Activated naive CD4-positive, alpha-beta T cell treated with anti-CD3 and anti-CD28 coated beads, Interleukin-2, amount 50 U/mL, for 72 hours (primary cell): ENCODE results near the gene CAPN3. TPM values are rescaled to one million over a fixed set of nuclear protein-coding genes. Genes with fewer than 3 reads are reported as not detected.

Experiments used
- ATAC-seq, 2 donors: fragments of 150-1000 bp; cut with Tn5 transposase; 2 replicates each; pipeline ENCODE4 v1.10.0; 2021; ENCODE audit warnings: mild to moderate bottlenecking in 2 of 2, moderate library complexity in 2 of 2
- DNase-seq, 2 donors: peaks; one replicate each; pipeline ENCODE4 v3.0.0; 2021 to 2022; ENCODE audit warnings: low spot score in 2 of 2
- H3K27ac Mint-ChIP-seq, 2 donors: one replicate each; pipeline ENCODE4 v1.8.0; 2022; ENCODE audit warnings: mild to moderate bottlenecking in 2 of 2, mixed read lengths in 2 of 2
- H3K36me3 Mint-ChIP-seq, 2 donors: one replicate each; pipeline ENCODE4 v1.8.0; 2022; ENCODE audit warnings: mixed read lengths in 2 of 2
- H3K9me3 Mint-ChIP-seq, 2 donors: one replicate each; pipeline ENCODE4 v1.8.0; 2022; ENCODE audit warnings: mixed read lengths in 2 of 2
- total RNA-seq, 2 donors: library from RNA; stranded (reverse); gene quantifications; one replicate each; pipeline ENCODE4 v1.2.3, GENCODE V29; 2022

CAPN3 gene
- total RNA-seq, 2 donors from 2014 or later = 1.0 to 4.3 TPM

GRCh38 chr15:42373936-42374335 is 14.6 kb downstream of the CAPN3 start:
- peaks cover 13 to 14% of the 10 kb centered on the region in 2 donors for H3K36me3 Mint-ChIP-seq
- peaks cover 4 to 17% of the 10 kb centered on the region in 2 donors for H3K9me3 Mint-ChIP-seq
- DNase-seq (no peak), ATAC-seq (no peak)
- no peak overlapping the region for H3K27ac Mint-ChIP-seq

GRCh38 chr15:42374810-42375209 is 15.5 kb downstream of the CAPN3 start:
- DNase-seq = no peak
- peaks cover 13 to 20% of the 10 kb centered on the region in 2 donors for H3K36me3 Mint-ChIP-seq
- no peak overlapping the region for H3K27ac Mint-ChIP-seq
- H3K9me3 Mint-ChIP-seq = peaks cover 8 to 22% of the 10 kb centered on the region in 2 donors
- ATAC-seq = no peak

GRCh38 chr15:42375252-42375651 is 16.0 kb downstream of the CAPN3 start:
- ATAC-seq (no peak), DNase-seq (no peak)
- peaks cover 13 to 20% of the 10 kb centered on the region in 2 donors for H3K36me3 Mint-ChIP-seq
- H3K27ac Mint-ChIP-seq = no peak overlapping the region
- peaks cover 8 to 22% of the 10 kb centered on the region in 2 donors for H3K9me3 Mint-ChIP-seq

GRCh38 chr15:42375941-42376340 is 16.6 kb downstream of the CAPN3 start:
- Mint-ChIP-seq H3K9me3 (peaks cover 8 to 22% of the 10 kb centered on the region in 2 donors), H3K36me3 (peaks cover 13 to 20% of the 10 kb centered on the region in 2 donors), H3K27ac (no peak overlapping the region)
- no peak for ATAC-seq
- no peak for DNase-seq

GRCh38 chr15:42378011-42378410 is 18.7 kb downstream of the CAPN3 start:
- H3K27ac Mint-ChIP-seq = no peak overlapping the region
- peaks cover 13 to 20% of the 10 kb centered on the region in 2 donors for H3K36me3 Mint-ChIP-seq
- DNase-seq = no peak
- H3K9me3 Mint-ChIP-seq = peaks cover 8 to 22% of the 10 kb centered on the region in 2 donors
- no peak for ATAC-seq

GRCh38 chr15:42384597-42384996 is 25.3 kb downstream of the CAPN3 start:
- ATAC-seq = no peak
- Mint-ChIP-seq H3K27ac (no peak overlapping the region), H3K9me3 (no peaks in the 10 kb centered on the region), H3K36me3 (no peaks in the 10 kb centered on the region)
- DNase-seq = no peak

GRCh38 chr15:42385206-42385979 is 26.1 kb downstream of the CAPN3 start:
- DNase-seq = peak in 1 of 2 donors; percentile 47
- no peaks in the 10 kb centered on the region for H3K9me3 Mint-ChIP-seq
- peak; percentile 48 to 75 for ATAC-seq
- peak overlapping the region in 1 of 2 donors; percentile 12 for H3K27ac Mint-ChIP-seq
- H3K36me3 Mint-ChIP-seq = no peaks in the 10 kb centered on the region

DNA sequence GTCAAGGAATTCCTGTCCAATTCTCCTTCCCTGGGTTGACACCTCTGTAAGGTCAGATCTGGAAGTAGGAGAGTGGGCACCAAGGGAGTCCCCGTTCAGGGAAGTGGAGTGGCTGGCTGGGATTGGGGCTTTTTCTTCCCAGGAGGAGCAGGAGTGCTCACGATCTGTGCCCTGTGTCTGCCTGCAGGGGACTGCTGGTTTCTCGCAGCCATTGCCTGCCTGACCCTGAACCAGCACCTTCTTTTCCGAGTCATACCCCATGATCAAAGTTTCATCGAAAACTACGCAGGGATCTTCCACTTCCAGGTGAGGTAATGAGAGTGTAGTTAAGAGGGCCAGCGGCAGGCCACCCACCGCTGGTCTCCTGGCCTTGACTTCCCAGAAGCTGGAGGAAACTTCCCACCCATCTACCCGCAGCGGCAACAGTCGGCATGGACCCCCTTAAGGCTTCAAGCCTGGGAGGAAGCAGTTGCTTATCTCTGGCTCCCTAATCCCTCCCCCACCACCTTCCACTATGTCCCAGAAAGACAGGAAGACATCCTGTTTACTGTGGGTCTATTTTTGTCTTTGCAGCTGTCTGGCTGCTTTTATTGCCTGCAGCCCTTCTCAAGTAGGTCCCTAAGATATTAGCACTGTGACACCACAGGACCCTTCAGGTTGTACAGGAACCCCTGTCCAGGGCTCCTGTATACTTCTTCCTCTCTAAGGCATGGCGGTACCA is 26.8 kb downstream of the CAPN3 start:
- H3K9me3 Mint-ChIP-seq = no peaks in the 10 kb centered on the region
- ATAC-seq = no peak
- no peak overlapping the region for H3K27ac Mint-ChIP-seq
- no peak for DNase-seq
- H3K36me3 Mint-ChIP-seq = no peaks in the 10 kb centered on the region

DNA sequence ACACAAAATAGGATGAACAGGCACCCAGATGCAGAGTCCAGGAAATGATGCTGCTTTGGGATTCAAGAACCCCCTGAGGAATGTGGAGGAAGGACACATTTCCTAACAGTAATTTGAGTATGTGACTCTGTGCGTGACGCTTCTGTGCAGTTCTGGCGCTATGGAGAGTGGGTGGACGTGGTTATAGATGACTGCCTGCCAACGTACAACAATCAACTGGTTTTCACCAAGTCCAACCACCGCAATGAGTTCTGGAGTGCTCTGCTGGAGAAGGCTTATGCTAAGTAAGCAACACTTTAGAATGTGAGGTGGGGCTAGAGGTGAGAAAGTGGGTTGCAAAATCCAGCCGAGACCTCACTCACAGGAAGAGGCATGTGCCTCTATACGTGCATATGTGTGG is 28.3 kb downstream of the CAPN3 start:
- DNase-seq (no peak), ATAC-seq (no peak)
- Mint-ChIP-seq H3K36me3 (no peaks in the 10 kb centered on the region), H3K27ac (no peak overlapping the region), H3K9me3 (no peaks in the 10 kb centered on the region)

DNA sequence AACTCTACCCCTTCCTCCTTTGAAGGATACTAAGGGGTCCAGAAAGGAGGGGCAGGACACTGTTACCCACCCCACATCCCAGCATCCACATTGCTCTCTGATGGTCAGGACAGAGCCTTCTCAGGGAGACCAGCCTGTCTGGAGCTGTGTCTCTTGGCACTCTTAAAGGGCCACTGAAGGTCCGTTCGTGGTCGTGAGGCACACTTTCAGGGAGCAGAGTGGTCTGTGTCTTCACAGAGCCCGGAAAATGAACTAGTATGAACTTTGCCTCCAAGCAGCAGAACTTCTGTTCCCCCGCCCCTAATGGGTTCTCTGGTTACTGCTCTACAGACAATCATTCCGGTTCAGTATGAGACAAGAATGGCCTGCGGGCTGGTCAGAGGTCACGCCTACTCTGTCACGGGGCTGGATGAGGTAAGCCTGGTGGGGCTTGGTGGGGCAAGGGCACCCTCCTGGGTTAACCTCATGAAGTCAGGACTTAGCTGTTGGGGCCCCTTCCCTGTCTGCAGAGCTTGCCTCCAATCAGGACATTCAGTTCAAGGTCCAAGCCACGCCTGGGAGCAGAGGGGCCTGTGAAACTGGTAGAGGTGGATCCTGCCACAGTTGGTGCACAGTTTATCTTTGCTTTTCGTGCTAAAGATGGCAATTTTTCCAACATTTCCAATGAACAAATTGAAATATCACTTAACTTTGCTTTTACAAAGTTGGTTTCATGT is 33.2 kb downstream of the CAPN3 start:
- no peak for ATAC-seq
- DNase-seq = no peak
- H3K9me3 Mint-ChIP-seq = no peaks in the 10 kb centered on the region
- no peak overlapping the region for H3K27ac Mint-ChIP-seq
- no peaks in the 10 kb centered on the region for H3K36me3 Mint-ChIP-seq

- ATAC-seq = no peak
These were observed 34.8 kb downstream of the CAPN3 start for GRCh38 chr15:42394106-42394505.

DNA sequence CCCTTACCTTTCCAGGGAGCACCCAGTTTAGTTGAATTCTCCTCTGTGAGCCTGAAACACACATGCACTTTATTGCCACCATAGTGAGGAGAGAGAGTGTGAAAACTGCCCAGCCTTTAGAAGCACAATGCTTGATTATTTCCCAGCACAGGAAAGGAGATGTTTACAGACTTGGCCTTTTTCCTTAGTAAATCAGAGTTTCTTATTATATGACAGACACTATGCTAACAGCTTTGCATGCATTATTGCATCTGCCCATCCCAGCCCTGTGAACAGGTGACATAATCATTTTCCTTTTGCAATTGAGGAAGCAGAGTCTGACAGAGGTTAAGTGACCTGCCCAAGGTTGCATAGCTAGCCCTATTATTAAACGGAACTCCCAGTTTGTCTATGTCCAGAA is 36.5 kb downstream of the CAPN3 start:
- H3K9me3 Mint-ChIP-seq = no peaks in the 10 kb centered on the region
- no peak overlapping the region for H3K27ac Mint-ChIP-seq
- no peak for ATAC-seq
- DNase-seq = no peak
- H3K36me3 Mint-ChIP-seq = no peaks in the 10 kb centered on the region

More at GRCh38 chr15:42394106-42394505, 34.8 kb downstream of the CAPN3 start:
- no peak for DNase-seq
- H3K9me3 Mint-ChIP-seq = no peaks in the 10 kb centered on the region
- H3K36me3 Mint-ChIP-seq = no peaks in the 10 kb centered on the region
- no peak overlapping the region for H3K27ac Mint-ChIP-seq

- peak overlapping the region; percentile 26 to 85 for H3K27ac Mint-ChIP-seq
- H3K36me3 Mint-ChIP-seq = no peaks in the 10 kb centered on the region
- peak; percentile 48 to 71 for ATAC-seq
- no peaks in the 10 kb centered on the region for H3K9me3 Mint-ChIP-seq
- DNase-seq = peak in 1 of 2 donors; percentile 7
These were observed 42.5 kb downstream of the CAPN3 start for GRCh38 chr15:42401544-42402454.

DNA sequence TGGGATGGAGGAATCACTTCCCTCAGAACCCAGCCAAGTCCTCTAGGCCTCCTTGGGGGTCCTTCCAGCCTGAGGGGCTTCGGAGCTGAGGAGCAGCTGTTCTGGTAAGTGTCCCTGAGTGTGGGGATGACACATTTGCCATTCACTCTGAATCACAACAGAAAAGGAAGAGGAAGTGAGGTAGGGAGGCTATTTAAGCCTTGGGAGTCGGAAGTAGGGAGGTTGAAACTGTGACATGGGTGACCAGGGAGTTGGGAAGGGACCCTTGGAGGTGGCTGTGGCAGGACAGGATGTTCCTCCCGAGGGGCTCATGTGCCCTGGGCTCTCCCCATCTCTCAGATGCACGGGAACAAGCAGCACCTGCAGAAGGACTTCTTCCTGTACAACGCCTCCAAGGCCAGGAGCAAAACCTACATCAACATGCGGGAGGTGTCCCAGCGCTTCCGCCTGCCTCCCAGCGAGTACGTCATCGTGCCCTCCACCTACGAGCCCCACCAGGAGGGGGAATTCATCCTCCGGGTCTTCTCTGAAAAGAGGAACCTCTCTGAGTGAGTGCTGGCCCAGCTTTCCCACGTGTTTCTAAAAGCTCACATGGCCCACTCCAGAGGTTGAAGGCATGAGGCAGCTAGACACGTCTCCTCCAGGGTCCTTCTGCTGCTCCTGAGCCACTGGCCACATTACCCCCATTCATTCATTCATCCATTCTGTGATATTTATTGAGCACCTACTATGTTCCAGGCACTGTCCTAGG is 43.3 kb downstream of the CAPN3 start:
- DNase-seq = no peak
- ATAC-seq = peak in 1 of 2 donors; percentile 17
- Mint-ChIP-seq H3K36me3 (no peaks in the 10 kb centered on the region), H3K9me3 (no peaks in the 10 kb centered on the region), H3K27ac (peak overlapping the region; percentile 26 to 85)

DNA sequence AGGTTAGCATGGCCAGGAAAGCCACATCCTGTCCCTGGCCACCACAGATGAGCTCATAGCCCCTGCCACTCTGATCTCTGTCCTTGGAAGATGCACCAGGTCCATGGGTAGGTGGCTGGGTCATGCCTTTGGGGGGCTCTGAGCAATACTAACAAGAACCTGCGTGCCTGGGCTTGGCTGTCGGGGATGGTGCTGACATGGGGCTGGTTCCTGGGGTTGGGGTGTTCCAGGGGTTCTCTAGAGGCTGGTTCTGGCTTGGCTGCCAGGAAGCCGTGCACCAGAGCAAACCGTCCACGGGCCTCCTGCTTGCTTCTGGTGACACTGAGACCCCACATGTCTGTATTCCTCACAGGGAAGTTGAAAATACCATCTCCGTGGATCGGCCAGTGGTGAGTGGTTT is 44.1 kb downstream of the CAPN3 start:
- Mint-ChIP-seq H3K27ac (peak overlapping the region in 1 of 2 donors; percentile 26), H3K36me3 (no peaks in the 10 kb centered on the region)

More for the DNA sequence above, 44.1 kb downstream of the CAPN3 start:
- DNase-seq (no peak), ATAC-seq (peak in 1 of 2 donors; percentile 56)
- no peaks in the 10 kb centered on the region for H3K9me3 Mint-ChIP-seq
